ENCODE results near the gene ZNF8. TPM values are rescaled to one million over a fixed set of nuclear protein-coding genes. Genes with fewer than 3 reads are reported as not detected.

The ZNF8 gene
- total and polyA plus RNA-seq, 10 donors = 0.91 to 10.7 (median 7.4) TPM

DNA sequence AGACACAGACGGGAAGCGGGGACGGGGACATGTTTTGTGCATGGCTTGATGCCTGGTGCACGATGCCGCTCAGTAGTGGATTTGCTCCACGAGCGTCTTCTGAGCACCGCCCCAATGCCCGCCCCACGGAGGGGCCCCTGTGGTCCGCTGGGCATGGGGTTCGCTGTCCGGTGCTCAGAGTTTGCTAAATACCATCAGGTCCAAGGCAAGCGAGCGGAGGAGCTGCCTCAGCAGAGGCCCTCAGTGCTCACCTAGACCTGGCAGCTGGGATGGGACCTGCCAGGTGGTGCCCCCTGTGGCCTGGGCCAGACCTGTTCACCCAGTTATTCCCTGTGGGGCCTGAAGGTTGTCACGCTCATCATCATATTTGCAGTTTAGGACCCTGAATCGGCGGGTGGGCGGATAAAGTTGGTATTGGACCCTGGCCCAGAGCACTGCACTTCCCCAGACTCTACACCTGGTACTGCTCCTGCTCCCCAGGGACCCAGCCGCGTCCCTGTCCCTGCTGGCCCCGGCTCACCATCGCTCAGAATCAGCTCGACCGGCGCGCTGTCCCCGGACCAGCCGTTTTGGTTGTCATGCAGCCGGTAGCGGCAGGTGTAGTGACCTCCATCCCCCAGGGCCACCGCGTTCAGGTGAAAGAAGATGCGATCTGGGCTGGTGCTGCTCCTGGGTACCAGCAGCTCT is 72.3 kb downstream of the ZNF8 start:
- 76 to 91% (median 87%) methylated on average over 34 of the region's 34 CpGs for WGBS, 5 donors
- Histone ChIP-seq H3K9me3 (no peaks in the 10 kb centered on the region), H3K4me3 (no peak overlapping the region), H3K4me1 (peaks cover 1 to 58% (median 37%) of the 10 kb centered on the region in 6 donors), H3K27me3 (replicated peaks in 1 of 7) (peaks cover 0 to 58% (median 2%) of the 10 kb centered on the region in 7 donors), H3K36me3 (peaks cover 0 to 24% (median 3%) of the 10 kb centered on the region in 6 donors), H3K27ac (no peak overlapping the region)
- intact Hi-C loops (cut with DNase I; ENCODE audit: low total_unique reads) = no loop called here
- DNase-seq = no peak
- no peak for TF ChIP-seq POLR2A (IDR thresholded peaks at IDR 0.05)
- TF ChIP-seq POLR2AphosphoS5 (IDR thresholded peaks at IDR 0.05) = no peak
- TF ChIP-seq, protein P1, sequence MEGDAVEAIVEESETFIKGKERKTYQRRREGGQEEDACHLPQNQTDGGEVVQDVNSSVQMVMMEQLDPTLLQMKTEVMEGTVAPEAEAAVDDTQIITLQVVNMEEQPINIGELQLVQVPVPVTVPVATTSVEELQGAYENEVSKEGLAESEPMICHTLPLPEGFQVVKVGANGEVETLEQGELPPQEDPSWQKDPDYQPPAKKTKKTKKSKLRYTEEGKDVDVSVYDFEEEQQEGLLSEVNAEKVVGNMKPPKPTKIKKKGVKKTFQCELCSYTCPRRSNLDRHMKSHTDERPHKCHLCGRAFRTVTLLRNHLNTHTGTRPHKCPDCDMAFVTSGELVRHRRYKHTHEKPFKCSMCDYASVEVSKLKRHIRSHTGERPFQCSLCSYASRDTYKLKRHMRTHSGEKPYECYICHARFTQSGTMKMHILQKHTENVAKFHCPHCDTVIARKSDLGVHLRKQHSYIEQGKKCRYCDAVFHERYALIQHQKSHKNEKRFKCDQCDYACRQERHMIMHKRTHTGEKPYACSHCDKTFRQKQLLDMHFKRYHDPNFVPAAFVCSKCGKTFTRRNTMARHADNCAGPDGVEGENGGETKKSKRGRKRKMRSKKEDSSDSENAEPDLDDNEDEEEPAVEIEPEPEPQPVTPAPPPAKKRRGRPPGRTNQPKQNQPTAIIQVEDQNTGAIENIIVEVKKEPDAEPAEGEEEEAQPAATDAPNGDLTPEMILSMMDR (IDR thresholded peaks at IDR 0.05 in 8 of 11, conservative IDR thresholded peaks at IDR 0.05 in 3 of 11) = no peak

DNA sequence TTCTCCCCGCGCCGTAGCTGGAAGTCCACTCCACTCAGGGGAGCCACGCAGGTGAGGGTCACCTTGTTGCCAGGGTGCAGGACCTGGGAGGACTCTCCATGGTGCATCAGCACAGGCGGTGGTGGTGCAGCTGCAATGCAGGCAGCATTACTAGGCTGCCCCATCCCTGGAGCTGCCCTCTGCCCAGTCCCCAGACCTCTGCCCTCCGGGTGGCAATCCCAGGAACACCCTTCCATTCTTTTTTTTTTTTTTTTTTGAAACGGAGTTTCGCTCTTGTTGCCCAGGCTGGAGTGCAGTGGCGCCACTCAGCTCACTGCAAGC is 72.8 kb downstream of the ZNF8 start:
- Histone ChIP-seq H3K9me3 (no peaks in the 10 kb centered on the region), H3K27me3 (replicated peaks in 1 of 7) (peaks cover 0 to 58% (median 5%) of the 10 kb centered on the region in 7 donors), H3K36me3 (peaks cover 0 to 24% (median 3%) of the 10 kb centered on the region in 6 donors), H3K4me1 (peaks cover 6 to 58% (median 40%) of the 10 kb centered on the region in 6 donors), H3K4me3 (no peak overlapping the region), H3K27ac (no peak overlapping the region)
- no peak for DNase-seq
- WGBS, 5 donors = 89 to 95% (median 91%) methylated on average over 7 to 9 of the region's 9 CpGs
- no peak for TF ChIP-seq POLR2A (IDR thresholded peaks at IDR 0.05)
- TF ChIP-seq, protein P1 (IDR thresholded peaks at IDR 0.05 in 8 of 11, conservative IDR thresholded peaks at IDR 0.05 in 3 of 11) = no peak
- no peak for TF ChIP-seq POLR2AphosphoS5 (IDR thresholded peaks at IDR 0.05)
- intact Hi-C loops (cut with DNase I; ENCODE audit: low total_unique reads) = no loop called here

DNA sequence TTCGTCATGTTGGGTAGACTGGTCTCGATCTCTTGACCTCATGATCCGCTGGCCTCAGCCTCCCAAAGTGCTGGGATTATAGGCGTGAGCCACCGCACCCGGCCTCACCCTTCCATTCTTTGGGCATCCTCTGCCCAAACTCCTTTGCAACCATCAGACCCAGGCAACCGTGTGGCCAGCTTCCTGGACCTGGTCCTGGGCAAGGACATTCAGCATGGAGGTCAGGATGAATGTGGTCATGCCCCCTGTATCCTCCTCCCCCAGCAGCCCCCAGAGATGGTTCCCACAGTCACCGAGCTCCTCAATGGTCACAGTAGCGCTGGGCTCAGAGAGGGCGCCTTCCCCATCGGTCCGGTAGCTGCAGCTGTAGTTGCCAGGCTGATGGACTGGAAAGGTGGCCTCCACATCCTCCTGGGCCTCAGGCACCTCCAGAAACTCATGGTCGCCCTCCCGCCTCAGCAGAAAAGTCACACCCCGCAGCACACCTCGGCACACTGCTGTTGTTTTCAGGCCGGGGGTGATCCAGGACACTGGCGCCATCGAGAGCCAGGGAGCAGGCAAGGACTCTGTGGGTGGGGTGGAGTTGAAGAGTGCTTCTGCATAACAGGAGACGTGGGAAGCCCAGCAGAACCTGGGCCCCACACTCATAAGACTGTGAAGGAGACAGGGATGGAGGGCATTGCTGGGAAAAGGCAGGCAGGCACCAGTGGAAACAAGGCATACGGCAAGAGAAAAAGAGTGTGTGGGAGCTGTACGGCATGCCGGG is 73.4 kb downstream of the ZNF8 start:
- no peak overlapping the region for H3K27ac ChIP-seq
- WGBS, 5 donors = 86 to 93% (median 89%) methylated on average over 16 to 23 of the region's 23 CpGs
- H3K4me1 ChIP-seq = peaks cover 13 to 58% (median 40%) of the 10 kb centered on the region in 6 donors
- no peaks in the 10 kb centered on the region for H3K9me3 ChIP-seq
- no peak for DNase-seq
- no peak overlapping the region for H3K4me3 ChIP-seq
- intact Hi-C loops (cut with DNase I; ENCODE audit: low total_unique reads) = no loop called here
- TF ChIP-seq POLR2A (IDR thresholded peaks at IDR 0.05) (no peak), POLR2AphosphoS5 (IDR thresholded peaks at IDR 0.05) (no peak)
- TF ChIP-seq, protein P1 (IDR thresholded peaks at IDR 0.05 in 8 of 11, conservative IDR thresholded peaks at IDR 0.05 in 3 of 11) = no peak
- H3K27me3 ChIP-seq (replicated peaks in 1 of 7) = peaks cover 0 to 58% (median 9%) of the 10 kb centered on the region in 7 donors
- peaks cover 0 to 24% (median 3%) of the 10 kb centered on the region in 6 donors for H3K36me3 ChIP-seq

Small RNAs within 50 kb of the gene (microRNA-seq; reads per million reads assigned to microRNA genes)
- gene MIR6806 = 0 reads per million in 3 donors

Small RNAs within 50 kb of the gene (small RNA-seq; reads per million reads assigned to genes)
- gene MIR6806 = 0 to 0.23 (median 0) reads per million in 4 donors

Other genes starting within 250 kb of the ZNF8 start
- gene ZSCAN1, start 244.9 kb upstream of the ZNF8 start, total RNA-seq = not detected
- under 1 TPM in 2 of 3 donors, not detected in 1; 0.08 to 0.24 TPM for gene ZSCAN1, start 244.9 kb upstream of the ZNF8 start, polyA plus RNA-seq
- 1 to 10 TPM; 3.6 to 9.4 (median 8.1) TPM for gene ZNF135, start 219.7 kb upstream of the ZNF8 start, total RNA-seq
- 1 to 10 TPM; 4.8 to 6.5 (median 5.1) TPM for gene ZNF135, start 219.7 kb upstream of the ZNF8 start, polyA plus RNA-seq
- gene ZSCAN18, start 180.7 kb upstream of the ZNF8 start, total RNA-seq = 10 to 100 TPM; 46.1 to 71.7 (median 62.5) TPM
- gene ZSCAN18, start 180.7 kb upstream of the ZNF8 start, polyA plus RNA-seq = 10 to 100 TPM; 39.8 to 46.5 (median 42.2) TPM
- 10 to 100 TPM in 4 of 7 donors, 1 to 10 TPM in 3; 8.6 to 13.4 (median 10.4) TPM for gene ZNF329, start 128.2 kb upstream of the ZNF8 start, total RNA-seq
- gene ZNF329, start 128.2 kb upstream of the ZNF8 start, polyA plus RNA-seq = 1 to 10 TPM; 3.8 to 6.1 (median 3.8) TPM
- gene ZNF274, start 95.9 kb upstream of the ZNF8 start, total RNA-seq = 10 to 100 TPM; 32.5 to 53.4 (median 36.9) TPM
- gene ZNF274, start 95.9 kb upstream of the ZNF8 start, polyA plus RNA-seq = 10 to 100 TPM; 17.5 to 19.5 (median 18.4) TPM
- gene ZNF544, start 50.0 kb upstream of the ZNF8 start, total RNA-seq = 10 to 100 TPM; 31.4 to 58.5 (median 39.0) TPM
- gene ZNF544, start 50.0 kb upstream of the ZNF8 start, polyA plus RNA-seq = 10 to 100 TPM; 12.5 to 24.8 (median 20.2) TPM
- 10 to 100 TPM; 35.0 to 62.5 (median 44.7) TPM for gene ERVK3-1, start 26.4 kb downstream of the ZNF8 start, total RNA-seq
- 10 to 100 TPM; 34.0 to 48.8 (median 39.1) TPM for gene ERVK3-1, start 26.4 kb downstream of the ZNF8 start, polyA plus RNA-seq
- gene ZSCAN22, start 48.0 kb downstream of the ZNF8 start, total RNA-seq = 1 to 10 TPM; 2.7 to 3.9 (median 3.0) TPM
- gene ZSCAN22, start 48.0 kb downstream of the ZNF8 start, polyA plus RNA-seq = under 1 TPM; 0.48 to 0.86 (median 0.55) TPM
- gene A1BG, start 74.5 kb downstream of the ZNF8 start, total RNA-seq = 10 to 100 TPM; 10.8 to 49.9 (median 14.2) TPM
- 10 to 100 TPM; 39.4 to 76.5 (median 73.8) TPM for gene A1BG, start 74.5 kb downstream of the ZNF8 start, polyA plus RNA-seq
- gene ZNF497, start 83.8 kb downstream of the ZNF8 start, total RNA-seq = 1 to 10 TPM in 5 of 7 donors, under 1 TPM in 2; 0.44 to 3.0 (median 1.3) TPM
- gene ZNF497, start 83.8 kb downstream of the ZNF8 start, polyA plus RNA-seq = under 1 TPM; 0.59 to 0.74 (median 0.61) TPM
- gene ZNF837, start 102.1 kb downstream of the ZNF8 start, total RNA-seq = 1 to 10 TPM; 2.2 to 6.1 (median 3.2) TPM
- gene ZNF837, start 102.1 kb downstream of the ZNF8 start, polyA plus RNA-seq = 1 to 10 TPM; 3.2 to 4.4 (median 3.2) TPM
- gene RPS5, start 108.3 kb downstream of the ZNF8 start, total RNA-seq = 1,000 to 10,000 TPM in 4 of 7 donors, 100 to 1,000 TPM in 3; 712 to 1,400 (median 1,083) TPM
- gene RPS5, start 108.3 kb downstream of the ZNF8 start, polyA plus RNA-seq = 1,000 to 10,000 TPM; 1,850 to 2,466 (median 2,373) TPM
- not detected for gene RNF225, start 116.7 kb downstream of the ZNF8 start, total RNA-seq
- gene RNF225, start 116.7 kb downstream of the ZNF8 start, polyA plus RNA-seq = not detected
- 10 to 100 TPM in 3 of 7 donors, 1 to 10 TPM in 4; 6.7 to 11.2 (median 9.4) TPM for gene ZNF584, start 129.7 kb downstream of the ZNF8 start, total RNA-seq
- 1 to 10 TPM; 2.3 to 3.4 (median 2.5) TPM for gene ZNF584, start 129.7 kb downstream of the ZNF8 start, polyA plus RNA-seq
- 10 to 100 TPM in 2 of 7 donors, 1 to 10 TPM in 5; 4.2 to 10.9 (median 6.6) TPM for gene ZNF132, start 161.2 kb downstream of the ZNF8 start, total RNA-seq
- gene ZNF132, start 161.2 kb downstream of the ZNF8 start, polyA plus RNA-seq = 1 to 10 TPM in 2 of 3 donors, under 1 TPM in 1; 0.96 to 1.1 (median 1.0) TPM
- gene ZNF324B, start 172.7 kb downstream of the ZNF8 start, total RNA-seq = 10 to 100 TPM in 2 of 7 donors, 1 to 10 TPM in 5; 7.3 to 12.5 (median 8.3) TPM
- 1 to 10 TPM in 2 of 3 donors, under 1 TPM in 1; 0.98 to 3.3 (median 1.5) TPM for gene ZNF324B, start 172.7 kb downstream of the ZNF8 start, polyA plus RNA-seq
- 10 to 100 TPM; 11.0 to 19.8 (median 14.2) TPM for gene ZNF324, start 188.1 kb downstream of the ZNF8 start, total RNA-seq
- gene ZNF324, start 188.1 kb downstream of the ZNF8 start, polyA plus RNA-seq = 1 to 10 TPM; 1.5 to 4.6 (median 2.1) TPM
- gene ZNF446, start 197.4 kb downstream of the ZNF8 start, total RNA-seq = 10 to 100 TPM in 6 of 7 donors, 1 to 10 TPM in 1; 9.8 to 18.8 (median 11.3) TPM
- gene ZNF446, start 197.4 kb downstream of the ZNF8 start, polyA plus RNA-seq = 10 to 100 TPM in 2 of 3 donors, 1 to 10 TPM in 1; 7.1 to 13.2 (median 12.6) TPM
- 10 to 100 TPM in 1 of 7 donors, 1 to 10 TPM in 6; 6.0 to 12.3 (median 7.2) TPM for gene SLC27A5, start 233.0 kb downstream of the ZNF8 start, total RNA-seq
- 10 to 100 TPM; 14.0 to 26.8 (median 14.9) TPM for gene SLC27A5, start 233.0 kb downstream of the ZNF8 start, polyA plus RNA-seq
- 10 to 100 TPM; 11.1 to 16.0 (median 13.0) TPM for gene ZBTB45, start 240.9 kb downstream of the ZNF8 start, total RNA-seq
- 1 to 10 TPM; 4.0 to 8.8 (median 4.4) TPM for gene ZBTB45, start 240.9 kb downstream of the ZNF8 start, polyA plus RNA-seq